ENCODE results near the gene LTBP4.

- TF ChIP-seq POLR2A (IDR thresholded peaks at IDR 0.05): no peak
- TF ChIP-seq CTCF (IDR thresholded peaks at IDR 0.05): no peak
Measured at GRCh38 chr19:40632311-40633036, 31.3 kb downstream of the LTBP4 start.
